ENCODE measurements around the gene RFX4.

Gene RFX4

DNA sequence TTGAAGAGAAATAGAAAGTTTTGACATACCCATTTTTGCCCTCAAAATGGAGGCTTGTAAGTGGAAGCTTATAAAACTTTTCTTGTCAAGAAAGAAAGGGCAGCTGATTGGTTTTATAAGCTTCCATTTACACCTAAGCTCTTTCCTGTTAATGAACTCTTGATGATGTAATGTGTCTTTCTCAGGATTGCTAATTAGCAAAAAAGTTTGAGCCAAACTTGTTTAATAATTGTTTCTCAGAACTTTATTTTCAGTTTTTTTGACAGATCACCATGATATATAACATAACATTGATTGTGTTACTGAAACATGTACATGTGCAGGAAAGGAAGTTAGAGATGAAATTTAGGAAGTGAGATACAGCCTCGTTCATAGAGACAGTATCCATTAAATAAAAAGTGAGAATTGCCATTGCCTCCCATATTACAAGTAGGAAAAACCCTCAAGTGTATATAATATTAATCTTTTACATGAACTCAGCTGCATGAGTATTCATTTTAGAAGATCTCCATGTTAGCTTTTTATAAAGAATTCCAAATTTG lies 218.4 kb downstream of the RFX4 start:
- DNase-seq: no peak

DNA sequence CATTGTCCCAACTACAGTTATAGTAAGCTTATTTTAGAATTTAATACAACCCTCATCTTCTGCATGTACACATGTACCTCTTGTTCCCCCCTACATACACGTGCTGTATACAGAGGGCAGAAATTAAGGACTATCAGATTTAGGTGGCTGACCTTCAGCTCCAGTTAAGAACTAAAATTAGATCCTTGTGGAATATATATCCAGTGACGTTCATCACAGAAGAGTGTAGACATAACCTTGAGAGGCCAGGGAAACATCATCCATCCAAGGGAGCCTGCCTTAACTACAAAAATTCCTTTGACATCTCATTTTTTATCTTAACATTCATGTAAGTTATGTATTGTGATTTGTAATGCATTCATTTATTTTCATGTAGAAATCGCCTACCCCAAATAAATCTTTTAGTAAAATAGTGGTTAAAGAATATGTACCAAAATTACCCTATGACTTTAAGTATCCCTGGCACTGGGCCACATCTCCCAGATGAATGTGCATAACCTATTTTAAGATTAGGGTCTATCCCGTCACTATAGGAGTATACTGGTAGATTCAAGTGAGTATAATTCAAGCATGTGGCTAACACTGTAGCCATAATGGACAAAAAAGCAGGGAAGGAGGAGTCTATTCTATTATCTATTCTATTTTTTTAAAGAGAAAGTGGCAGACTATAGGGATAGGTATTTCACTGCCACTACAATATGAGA lies 219.2 kb downstream of the RFX4 start:
- no peak for DNase-seq

DNA sequence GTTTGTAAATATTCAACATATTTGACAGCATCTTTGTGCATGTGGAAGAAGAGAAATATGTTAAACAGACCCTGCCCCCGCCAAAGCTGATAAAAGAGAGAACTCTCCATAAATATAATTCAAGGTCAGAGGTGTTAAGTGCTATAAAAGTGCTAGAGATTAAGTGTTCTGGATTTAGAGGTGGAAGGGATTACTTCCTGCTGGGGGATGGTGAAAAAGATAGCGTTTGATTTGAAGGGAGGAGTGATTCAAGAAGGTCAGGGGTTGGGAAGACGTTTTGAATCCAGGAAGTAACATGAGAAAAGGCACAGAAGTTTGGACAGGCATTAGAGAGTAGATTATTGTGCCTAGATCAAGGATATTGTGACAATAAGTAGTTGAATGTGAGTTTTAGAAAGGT lies 221.9 kb downstream of the RFX4 start:
- no peak for DNase-seq
